Parathyroid adenoma (tissue), 2 donors: Measurements from ENCODE around the gene THOC6.

ENCODE experiments used
- H2AFZ ChIP-seq: fragments of 300-600 bp; sonication (generic); one replicate; pipeline ENCODE4 v1.7.0; 2017; ENCODE audit warnings: antibody characterized with exemption, mild to moderate bottlenecking
- H3K27ac ChIP-seq: fragments of 300-600 bp; sonication (generic); one replicate; pipeline ENCODE4 v1.7.0; 2017
- H3K27me3 ChIP-seq: fragments of 300-600 bp; sonication (generic); one replicate; pipeline ENCODE4 v1.7.0; 2017; ENCODE audit warnings: low read length; ENCODE audit not compliant: control insufficient read depth, insufficient read depth
- H3K36me3 ChIP-seq: fragments of 300-600 bp; sonication (generic); one replicate; pipeline ENCODE4 v1.7.0; 2017; ENCODE audit warnings: low read length; ENCODE audit not compliant: control insufficient read depth, insufficient read depth
- H3K4me1 ChIP-seq: fragments of 300-600 bp; sonication (generic); one replicate; pipeline ENCODE4 v1.7.0; 2017; ENCODE audit warnings: control low read depth
- H3K4me2 ChIP-seq: fragments of 300-600 bp; sonication (generic); one replicate; pipeline ENCODE4 v1.7.0; 2017; ENCODE audit warnings: low read length
- H3K4me3 ChIP-seq: fragments of 300-600 bp; sonication (generic); one replicate; pipeline ENCODE4 v1.7.0; 2017; ENCODE audit warnings: low read depth, low read length
- H3K79me2 ChIP-seq: fragments of 300-600 bp; sonication (generic); one replicate; pipeline ENCODE4 v1.7.0; 2017; ENCODE audit warnings: control low read depth
- H3K9ac ChIP-seq: fragments of 300-600 bp; sonication (generic); one replicate; pipeline ENCODE4 v1.7.0; 2017; ENCODE audit warnings: mild to moderate bottlenecking
- H3K9me3 ChIP-seq: fragments of 300-600 bp; sonication (generic); one replicate; pipeline ENCODE4 v1.7.0; 2017; ENCODE audit warnings: low read length; ENCODE audit not compliant: control insufficient read depth
- CTCF ChIP-seq: fragments of 300-600 bp; sonication (generic); IDR thresholded peaks from one replicate; pipeline ENCODE4 v1.7.0; 2017; ENCODE audit warnings: antibody characterized with exemption, mild to moderate bottlenecking
- donor health status: primary hyperparathyroidism.

Gene THOC6

GRCh38 chr16:2981177-2981898, 42.5 kb upstream of the THOC6 start:
- Histone ChIP-seq H3K4me1 (peaks cover 3% of the 10 kb centered on the region), H3K4me2 (no peak overlapping the region), H3K36me3 (no peaks in the 10 kb centered on the region), H3K79me2 (no peaks in the 10 kb centered on the region), H2AFZ (no peak overlapping the region), H3K9me3 (no peaks in the 10 kb centered on the region), H3K27ac (no peak overlapping the region), H3K27me3 (no peaks in the 10 kb centered on the region), H3K4me3 (no peak overlapping the region), H3K9ac (no peak overlapping the region)
- no peak for TF ChIP-seq CTCF

GRCh38 chr16:2981899-2982250, 42.0 kb upstream of the THOC6 start:
- Histone ChIP-seq H3K4me3 (no peak overlapping the region), H3K9ac (no peak overlapping the region), H3K4me1 (peaks cover 3% of the 10 kb centered on the region), H3K27me3 (no peaks in the 10 kb centered on the region), H3K79me2 (no peaks in the 10 kb centered on the region), H3K9me3 (no peaks in the 10 kb centered on the region), H3K4me2 (no peak overlapping the region), H3K27ac (no peak overlapping the region), H2AFZ (no peak overlapping the region), H3K36me3 (no peaks in the 10 kb centered on the region)
- no peak for TF ChIP-seq CTCF

GRCh38 chr16:2982402-2982801, 41.4 kb upstream of the THOC6 start:
- Histone ChIP-seq H3K79me2 (no peaks in the 10 kb centered on the region), H3K4me1 (peaks cover 3% of the 10 kb centered on the region), H3K9me3 (no peaks in the 10 kb centered on the region), H3K36me3 (no peaks in the 10 kb centered on the region), H3K9ac (no peak overlapping the region), H3K4me2 (no peak overlapping the region), H3K27ac (no peak overlapping the region), H3K4me3 (no peak overlapping the region), H2AFZ (no peak overlapping the region), H3K27me3 (no peaks in the 10 kb centered on the region)
- TF ChIP-seq CTCF, result no peak

GRCh38 chr16:2983706-2984136, 40.1 kb upstream of the THOC6 start:
- Histone ChIP-seq H3K4me2 (peak overlapping the region; percentile 50), H3K36me3 (no peaks in the 10 kb centered on the region), H2AFZ (peak overlapping the region; percentile 85), H3K27me3 (no peaks in the 10 kb centered on the region), H3K9me3 (no peaks in the 10 kb centered on the region), H3K4me3 (no peak overlapping the region), H3K27ac (no peak overlapping the region), H3K4me1 (peaks cover 3% of the 10 kb centered on the region), H3K9ac (no peak overlapping the region), H3K79me2 (no peaks in the 10 kb centered on the region)
- peak; percentile 99 for TF ChIP-seq CTCF

- H3K4me3 ChIP-seq, result no peak overlapping the region
- no peak overlapping the region for H3K27ac ChIP-seq
- no peaks in the 10 kb centered on the region for H3K27me3 ChIP-seq
Measured at GRCh38 chr16:2985462-2985861, 38.4 kb upstream of the THOC6 start.

More at GRCh38 chr16:2985462-2985861, 38.4 kb upstream of the THOC6 start:
- Histone ChIP-seq H3K79me2 (no peaks in the 10 kb centered on the region), H3K9ac (no peak overlapping the region), H2AFZ (no peak overlapping the region), H3K36me3 (no peaks in the 10 kb centered on the region), H3K4me2 (no peak overlapping the region), H3K9me3 (no peaks in the 10 kb centered on the region), H3K4me1 (peaks cover 3% of the 10 kb centered on the region)
- no peak for TF ChIP-seq CTCF
